Neural cell (in vitro differentiated cells): Measurements from ENCODE around the gene CLEC18B.
"Not testable (repeated sequence)": the region's sequence is repeated elsewhere in the genome, so short reads cannot be mapped to it uniquely, and the experiment has no call there.

ENCODE experiments used
- RAD21 ChIP-seq: fragments of 450-650 bp; conservative IDR thresholded peaks from 2 replicates; pipeline ENCODE4 v1.6.1; 2014; ENCODE audit warnings: antibody characterized with exemption, mild to moderate bottlenecking, moderate library complexity
- TF ChIP-seq, protein P1 (sequence below): fragments of 450-650 bp; IDR thresholded peaks from 2 replicates; pipeline ENCODE4 v1.5.1; 2014; ENCODE audit warnings: antibody characterized with exemption, mild to moderate bottlenecking, moderate library complexity; ENCODE audit not compliant: poor library complexity, severe bottlenecking

DNA sequence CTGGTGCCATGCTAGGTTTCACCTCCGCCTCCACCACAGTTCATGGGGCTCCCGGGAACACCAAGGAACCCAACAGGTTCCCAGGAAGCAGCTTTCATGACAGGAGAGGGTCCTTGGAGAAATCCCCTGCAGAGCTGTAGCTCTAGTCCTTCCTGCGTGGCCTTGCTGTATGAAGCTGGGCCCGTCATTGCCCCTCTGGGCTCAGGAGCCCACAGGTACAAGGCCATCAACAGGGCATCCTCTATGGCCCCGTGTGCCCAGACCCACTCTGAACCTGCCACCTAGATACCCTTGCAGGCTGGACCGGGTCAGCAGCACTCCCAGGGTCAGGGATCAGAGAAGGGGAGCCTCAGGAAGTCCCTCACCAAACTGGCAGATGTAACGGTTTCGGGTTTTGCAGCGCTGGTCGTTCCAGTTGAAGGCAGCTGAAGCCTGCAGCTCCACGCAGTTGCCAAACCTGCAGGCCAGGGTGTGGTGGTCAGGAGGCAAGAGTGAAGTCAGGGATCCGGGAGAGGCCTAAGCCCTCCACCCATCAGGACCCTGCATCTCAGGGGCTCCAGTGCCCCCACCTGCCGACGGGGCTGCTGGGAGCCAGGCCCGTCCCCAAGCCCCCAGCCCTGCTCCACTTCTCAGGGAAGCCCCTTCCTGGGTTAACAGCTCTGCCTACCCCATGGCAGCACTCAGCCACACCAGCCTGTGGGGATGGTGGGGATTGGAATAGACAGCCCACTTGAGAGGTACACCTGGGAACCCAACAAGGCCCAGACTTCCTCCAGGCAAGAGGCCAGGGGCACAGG is 11.9 kb downstream of the CLEC18B start:
- TF ChIP-seq, protein P1, sequence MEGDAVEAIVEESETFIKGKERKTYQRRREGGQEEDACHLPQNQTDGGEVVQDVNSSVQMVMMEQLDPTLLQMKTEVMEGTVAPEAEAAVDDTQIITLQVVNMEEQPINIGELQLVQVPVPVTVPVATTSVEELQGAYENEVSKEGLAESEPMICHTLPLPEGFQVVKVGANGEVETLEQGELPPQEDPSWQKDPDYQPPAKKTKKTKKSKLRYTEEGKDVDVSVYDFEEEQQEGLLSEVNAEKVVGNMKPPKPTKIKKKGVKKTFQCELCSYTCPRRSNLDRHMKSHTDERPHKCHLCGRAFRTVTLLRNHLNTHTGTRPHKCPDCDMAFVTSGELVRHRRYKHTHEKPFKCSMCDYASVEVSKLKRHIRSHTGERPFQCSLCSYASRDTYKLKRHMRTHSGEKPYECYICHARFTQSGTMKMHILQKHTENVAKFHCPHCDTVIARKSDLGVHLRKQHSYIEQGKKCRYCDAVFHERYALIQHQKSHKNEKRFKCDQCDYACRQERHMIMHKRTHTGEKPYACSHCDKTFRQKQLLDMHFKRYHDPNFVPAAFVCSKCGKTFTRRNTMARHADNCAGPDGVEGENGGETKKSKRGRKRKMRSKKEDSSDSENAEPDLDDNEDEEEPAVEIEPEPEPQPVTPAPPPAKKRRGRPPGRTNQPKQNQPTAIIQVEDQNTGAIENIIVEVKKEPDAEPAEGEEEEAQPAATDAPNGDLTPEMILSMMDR = not testable (repeated sequence)
- TF ChIP-seq RAD21 = not testable (repeated sequence)
